ENCODE measurements around the gene GBX1. TPM values are rescaled to one million over a fixed set of nuclear protein-coding genes. Genes with fewer than 3 reads are reported as not detected.

GBX1 gene
- total RNA-seq: not detected

- peaks cover 2 to 43% of the 10 kb centered on the region in 2 donors for H3K27me3 ChIP-seq
- peak within 1 kb of the TSS; percentile 37 to 74 (median 51) for H3K4me3 ChIP-seq
- peaks cover 0 to 11% of the 10 kb centered on the region in 2 donors for H3K4me1 ChIP-seq
- no peaks in the 10 kb centered on the region for H3K9me3 ChIP-seq
- intact Hi-C loops (cut with DNase I; ENCODE audit: low total_unique reads): no loop called here
- TF ChIP-seq POLR2AphosphoS5 (IDR thresholded peaks at IDR 0.05) (no peak), POLR2A (IDR thresholded peaks at IDR 0.05) (no peak), CTCF (IDR thresholded peaks at IDR 0.05) (no peak)
- DNase-seq (ENCODE audit: low spot score in 2 of 2): no peak
- H3K27ac ChIP-seq: no peak within 1 kb of the TSS
- H3K36me3 ChIP-seq: no peaks in the 10 kb centered on the region
These were observed at the start of gene GBX1 for GRCh38 chr7:151167197-151167961. TSS of gene GBX1 (minus strand) at chr7:151167694. CDS start at chr7:151167548, 146 bp downstream.

DNA sequence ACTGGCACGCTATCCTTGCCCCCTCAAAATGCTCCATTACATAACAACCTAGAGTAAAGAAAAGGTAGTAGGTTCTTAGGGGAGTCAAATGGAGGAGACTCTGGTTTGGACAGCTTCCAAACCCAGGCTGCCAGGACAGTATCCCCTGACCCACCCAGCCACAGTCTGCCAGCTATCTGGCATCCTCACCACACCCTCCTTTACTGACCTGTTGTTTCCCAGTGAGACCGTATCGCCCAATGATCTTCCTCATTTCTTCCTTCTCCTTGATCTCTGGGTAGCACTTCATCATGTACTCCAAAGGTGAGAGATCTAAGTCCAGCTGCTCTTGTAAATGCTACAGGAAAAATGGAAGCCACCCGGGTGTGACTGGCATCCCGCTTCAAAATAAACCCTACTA lies 47.9 kb upstream of the GBX1 start:
- Histone ChIP-seq H3K9me3 (no peaks in the 10 kb centered on the region), H3K27ac (no peak overlapping the region), H3K4me3 (no peak overlapping the region), H3K36me3 (peaks cover 4% of the 10 kb centered on the region), H3K4me1 (no peaks in the 10 kb centered on the region), H3K27me3 (no peaks in the 10 kb centered on the region)
- no peak for TF ChIP-seq CTCF (IDR thresholded peaks at IDR 0.05)
- no peak for DNase-seq (ENCODE audit: low spot score in 2 of 2)
- intact Hi-C loops (cut with DNase I; ENCODE audit: low total_unique reads): no loop called here

- TF ChIP-seq POLR2A (IDR thresholded peaks at IDR 0.05) (no peak), POLR2AphosphoS5 (IDR thresholded peaks at IDR 0.05) (no peak), CTCF (IDR thresholded peaks at IDR 0.05) (no peak)
- Histone ChIP-seq H3K9me3 (no peaks in the 10 kb centered on the region), H3K36me3 (peaks cover 4% of the 10 kb centered on the region), H3K4me3 (no peak overlapping the region), H3K4me1 (no peaks in the 10 kb centered on the region), H3K27ac (no peak overlapping the region), H3K27me3 (no peaks in the 10 kb centered on the region)
- intact Hi-C loops (cut with DNase I; ENCODE audit: low total_unique reads): no loop called here
- DNase-seq (ENCODE audit: low spot score in 2 of 2): no peak
These were observed 46.3 kb upstream of the GBX1 start for GRCh38 chr7:151213826-151214225.

DNA sequence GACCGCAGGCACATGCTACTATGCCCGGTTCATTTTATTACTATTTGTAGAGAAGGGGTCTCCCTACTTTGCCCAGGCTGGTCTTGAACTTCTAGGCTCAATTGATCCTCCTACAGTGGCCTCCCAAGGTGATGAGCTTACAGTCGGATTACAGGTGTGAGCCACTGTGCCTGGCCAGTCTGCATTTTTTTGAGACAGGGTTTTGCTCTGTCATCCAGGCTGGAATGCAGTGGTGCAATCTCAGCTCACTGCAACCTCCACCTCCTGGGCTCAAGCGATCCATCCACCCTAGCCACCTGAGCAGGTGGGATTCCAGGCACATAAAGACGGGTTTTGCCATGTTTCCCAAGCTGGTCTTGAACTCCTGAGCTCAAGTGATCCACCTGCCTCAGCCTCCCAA lies 45.1 kb upstream of the GBX1 start:
- no peak overlapping the region for H3K27ac ChIP-seq
- H3K36me3 ChIP-seq: no peaks in the 10 kb centered on the region
- no peaks in the 10 kb centered on the region for H3K27me3 ChIP-seq
- DNase-seq (ENCODE audit: low spot score in 2 of 2): no peak
- no peaks in the 10 kb centered on the region for H3K9me3 ChIP-seq
- no peaks in the 10 kb centered on the region for H3K4me1 ChIP-seq
- intact Hi-C loops (cut with DNase I; ENCODE audit: low total_unique reads): no loop called here
- no peak for TF ChIP-seq CTCF (IDR thresholded peaks at IDR 0.05)
- no peak for TF ChIP-seq POLR2AphosphoS5 (IDR thresholded peaks at IDR 0.05)
- no peak for TF ChIP-seq POLR2A (IDR thresholded peaks at IDR 0.05)
- no peak overlapping the region for H3K4me3 ChIP-seq

DNA sequence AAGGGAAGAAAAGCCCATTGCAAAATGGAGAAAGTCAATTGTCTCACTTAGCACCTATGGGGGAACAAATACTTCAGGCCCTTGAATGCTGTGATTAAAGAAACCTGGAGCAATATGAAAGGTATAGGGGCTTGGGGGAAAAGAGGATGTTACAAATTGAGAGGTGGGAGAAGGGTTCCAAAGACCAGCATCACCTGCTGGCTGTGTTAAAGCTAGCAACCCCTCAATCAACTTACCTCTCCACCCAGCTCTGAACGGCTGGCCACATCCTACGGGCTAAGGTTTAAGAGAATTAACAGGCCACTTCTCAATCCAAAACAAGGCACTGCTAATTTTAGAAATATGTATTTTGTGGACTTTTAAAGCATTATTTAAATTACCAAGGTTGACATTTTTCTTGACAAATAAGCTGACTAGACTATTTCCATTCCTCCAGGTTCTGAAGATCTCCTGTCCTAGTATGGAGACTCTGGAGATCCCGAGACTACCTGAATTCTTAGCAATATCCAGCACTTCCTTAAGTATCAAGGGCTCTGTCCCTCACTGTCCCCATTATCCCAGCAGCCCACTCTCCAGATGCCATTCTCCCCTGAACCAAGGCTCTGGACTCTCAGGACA lies 43.8 kb upstream of the GBX1 start:
- no peak overlapping the region for H3K27ac ChIP-seq
- no peaks in the 10 kb centered on the region for H3K4me1 ChIP-seq
- H3K27me3 ChIP-seq: no peaks in the 10 kb centered on the region
- TF ChIP-seq CTCF (IDR thresholded peaks at IDR 0.05): no peak
- no peak for TF ChIP-seq POLR2AphosphoS5 (IDR thresholded peaks at IDR 0.05)
- no peak for TF ChIP-seq POLR2A (IDR thresholded peaks at IDR 0.05)
- no peaks in the 10 kb centered on the region for H3K9me3 ChIP-seq
- no peaks in the 10 kb centered on the region for H3K36me3 ChIP-seq
- intact Hi-C loops (cut with DNase I; ENCODE audit: low total_unique reads): no loop called here
- no peak for DNase-seq (ENCODE audit: low spot score in 2 of 2)
- no peak overlapping the region for H3K4me3 ChIP-seq

All from breast epithelium (tissue), 4 donors.